ENCODE data around the gene IQCK.
"Not testable (repeated sequence)": the region's sequence is repeated elsewhere in the genome, so short reads cannot be mapped to it uniquely, and the experiment has no call there.

- TF ChIP-seq, protein P1, sequence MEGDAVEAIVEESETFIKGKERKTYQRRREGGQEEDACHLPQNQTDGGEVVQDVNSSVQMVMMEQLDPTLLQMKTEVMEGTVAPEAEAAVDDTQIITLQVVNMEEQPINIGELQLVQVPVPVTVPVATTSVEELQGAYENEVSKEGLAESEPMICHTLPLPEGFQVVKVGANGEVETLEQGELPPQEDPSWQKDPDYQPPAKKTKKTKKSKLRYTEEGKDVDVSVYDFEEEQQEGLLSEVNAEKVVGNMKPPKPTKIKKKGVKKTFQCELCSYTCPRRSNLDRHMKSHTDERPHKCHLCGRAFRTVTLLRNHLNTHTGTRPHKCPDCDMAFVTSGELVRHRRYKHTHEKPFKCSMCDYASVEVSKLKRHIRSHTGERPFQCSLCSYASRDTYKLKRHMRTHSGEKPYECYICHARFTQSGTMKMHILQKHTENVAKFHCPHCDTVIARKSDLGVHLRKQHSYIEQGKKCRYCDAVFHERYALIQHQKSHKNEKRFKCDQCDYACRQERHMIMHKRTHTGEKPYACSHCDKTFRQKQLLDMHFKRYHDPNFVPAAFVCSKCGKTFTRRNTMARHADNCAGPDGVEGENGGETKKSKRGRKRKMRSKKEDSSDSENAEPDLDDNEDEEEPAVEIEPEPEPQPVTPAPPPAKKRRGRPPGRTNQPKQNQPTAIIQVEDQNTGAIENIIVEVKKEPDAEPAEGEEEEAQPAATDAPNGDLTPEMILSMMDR (IDR thresholded peaks at IDR 0.05; ENCODE audit: insufficient read depth, low read length, poor library complexity, severe bottlenecking), result not testable (repeated sequence)
- not testable (repeated sequence) for TF ChIP-seq EZH2phosphoT487 (conservative IDR thresholded peaks at IDR 0.05; ENCODE audit: low read length)
Measured at GRCh38 chr16:19679281-19679680, 38.8 kb upstream of the IQCK start.

Data from SU-DHL-6 (cell line).